Neuronal stem cell (in vitro differentiated cells): ENCODE results near the gene RSPRY1.

Experiments used
- DNase-seq: peaks from one replicate; pipeline ENCODE4 v3.0.0-alpha.2; 2013; ENCODE audit warnings: low spot score
- H2AFZ ChIP-seq: one replicate; pipeline ENCODE4 v1.6.1; 2013; ENCODE audit warnings: mild to moderate bottlenecking, low read length, inconsistent platforms
- H2AK5ac ChIP-seq: 2 replicates; pipeline ENCODE4 v1.6.1; 2013; ENCODE audit warnings: low read depth, mild to moderate bottlenecking, inconsistent platforms, low read length, moderate library complexity, mixed read lengths
- H2BK120ac ChIP-seq: 2 replicates; pipeline ENCODE4 v1.6.1; 2013; ENCODE audit warnings: low read depth, mild to moderate bottlenecking, inconsistent platforms, low read length, moderate library complexity, mixed read lengths
- H2BK12ac ChIP-seq: one replicate; pipeline ENCODE4 v1.6.1; 2013; ENCODE audit warnings: low read length, inconsistent platforms
- H2BK15ac ChIP-seq: 2 replicates; pipeline ENCODE4 v1.6.1; 2013; ENCODE audit warnings: mild to moderate bottlenecking, low read length, inconsistent platforms, mixed read lengths
- H2BK5ac ChIP-seq: one replicate; pipeline ENCODE4 v1.6.1; 2013; ENCODE audit warnings: inconsistent platforms, mild to moderate bottlenecking, low read length, moderate library complexity
- H3K14ac ChIP-seq: one replicate; pipeline ENCODE4 v1.6.1; 2013; ENCODE audit warnings: low read length, inconsistent platforms
- H3K18ac ChIP-seq: 2 replicates; pipeline ENCODE4 v1.6.1; 2013; ENCODE audit warnings: low read length, inconsistent platforms
- H3K23ac ChIP-seq: 2 replicates; pipeline ENCODE4 v1.6.1; 2013; ENCODE audit warnings: low read depth, mild to moderate bottlenecking, mixed read lengths, low read length, inconsistent platforms; ENCODE audit not compliant: poor library complexity
- H3K27ac ChIP-seq: replicated peaks from 3 replicates; pipeline ENCODE4 v1.5.1; 2013; ENCODE audit warnings: low read length, inconsistent platforms
- H3K27me3 ChIP-seq, 3 experiments: 2 replicates each; pipeline ENCODE4 v1.6.1; 2013; ENCODE audit warnings: low read length in 3 of 3, mild to moderate bottlenecking in 2 of 3, inconsistent platforms in 1 of 3, low read depth in 1 of 3, mixed read lengths in 1 of 3, moderate library complexity in 1 of 3; ENCODE audit not compliant: control insufficient read depth in 3 of 3, insufficient read depth in 3 of 3
- H3K36me3 ChIP-seq, 2 donors: replicated peaks in 1 of 2; 2 replicates each; pipeline ENCODE4 v1.6.1; 2013; ENCODE audit warnings: low read length in 2 of 2; ENCODE audit not compliant: control insufficient read depth in 2 of 2, insufficient read depth in 2 of 2
- H3K4ac ChIP-seq: 2 replicates; pipeline ENCODE4 v1.6.1; 2013; ENCODE audit warnings: inconsistent platforms, mild to moderate bottlenecking, low read length, moderate library complexity
- H3K4me1 ChIP-seq, 2 donors: 1 replicate in 1 of 2; 2 replicates in 1 of 2; pipeline ENCODE4 v1.6.1; 2013; ENCODE audit warnings: low read length in 2 of 2, low read depth in 1 of 2; ENCODE audit not compliant: control insufficient read depth in 2 of 2, insufficient read depth in 1 of 2
- H3K4me2 ChIP-seq: one replicate; pipeline ENCODE4 v1.6.1; 2013; ENCODE audit warnings: mild to moderate bottlenecking, low read length, inconsistent platforms; ENCODE audit not compliant: insufficient read depth, poor library complexity, severe bottlenecking
- H3K4me3 ChIP-seq, 2 donors: 2 replicates each; pipeline ENCODE4 v1.5.1; 2013; ENCODE audit warnings: low read length in 2 of 2, mild to moderate bottlenecking in 2 of 2, inconsistent platforms in 1 of 2, moderate library complexity in 1 of 2
- H3K79me1 ChIP-seq: one replicate; pipeline ENCODE4 v1.6.1; 2013; ENCODE audit warnings: low read depth, mild to moderate bottlenecking, inconsistent platforms, low read length, moderate library complexity
- H3K9ac ChIP-seq: one replicate; pipeline ENCODE4 v1.6.1; 2013; ENCODE audit warnings: mild to moderate bottlenecking, low read depth, low read length, inconsistent platforms; ENCODE audit not compliant: poor library complexity
- H3K9me3 ChIP-seq, 2 donors: replicated peaks in 1 of 2; 2 replicates each; pipeline versions ENCODE3 to v1.6.1; 2013; ENCODE audit warnings: low read length in 2 of 2, mild to moderate bottlenecking in 2 of 2, inconsistent platforms in 1 of 2, low read depth in 1 of 2, mixed read lengths in 1 of 2, moderate library complexity in 1 of 2; ENCODE audit not compliant: control insufficient read depth in 2 of 2, insufficient read depth in 1 of 2
- H4K8ac ChIP-seq: one replicate; pipeline ENCODE4 v1.6.1; 2013; ENCODE audit warnings: low read depth, mild to moderate bottlenecking, inconsistent platforms, low read length, moderate library complexity
- H4K91ac ChIP-seq: one replicate; pipeline ENCODE4 v1.6.1; 2013; ENCODE audit warnings: low read length, low read depth, mild to moderate bottlenecking, inconsistent platforms; ENCODE audit not compliant: poor library complexity
- WGBS, 2 donors: extraction: QIAGEN DNeasy Blood & Tissue Kit; methylation state at CpG; one replicate each; pipeline ENCODE4 v1.1.7; 2013; ENCODE audit warnings: missing lambda C conversion rate in 2 of 2, mixed read lengths in 1 of 2; ENCODE audit not compliant: insufficient read length in 2 of 2, insufficient replicate concordance in 1 of 2; ENCODE audit errors: extremely low coverage in 2 of 2; 5-methylcytosine and 5-hydroxymethylcytosine counted together

Gene RSPRY1

DNA sequence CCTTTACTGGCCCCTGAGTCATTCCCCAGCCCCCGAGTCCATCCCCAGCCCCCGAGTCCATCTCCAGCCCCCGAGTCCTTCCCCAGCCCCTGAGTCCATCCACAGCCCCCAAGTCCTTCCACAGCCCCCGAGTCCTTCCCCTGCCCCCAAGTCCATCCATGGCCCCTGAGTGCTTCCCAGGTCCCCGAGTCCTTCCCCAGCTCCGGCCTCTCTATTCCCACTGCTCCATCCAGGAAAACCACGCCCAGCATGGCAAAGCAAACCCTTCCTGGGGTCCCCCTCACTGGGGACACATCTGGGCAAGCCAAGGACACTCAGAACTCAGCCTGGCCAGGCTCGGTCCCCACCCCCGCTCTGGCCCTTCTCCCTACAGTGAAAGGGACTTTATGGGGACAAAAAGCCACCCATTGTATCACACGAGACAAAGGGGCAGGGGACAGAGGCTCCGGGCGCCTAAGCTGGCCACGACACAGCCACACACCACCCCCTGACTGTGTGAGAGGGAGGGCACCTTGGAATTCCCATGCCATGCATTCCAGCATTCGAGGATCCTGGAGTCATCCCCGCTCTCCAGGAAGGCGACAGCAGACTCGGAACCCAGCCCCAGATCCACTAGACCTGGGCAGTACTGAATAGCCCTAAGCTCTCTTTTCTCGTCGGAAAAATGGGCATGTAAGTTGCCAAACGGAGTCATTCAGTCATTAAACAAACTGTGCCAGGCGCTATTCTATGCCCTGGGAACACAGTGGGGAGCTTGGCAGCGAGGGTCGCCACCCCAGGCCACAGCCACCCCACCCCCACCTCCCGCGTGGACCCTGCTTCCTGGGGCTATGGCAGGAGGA lies 84.3 kb downstream of the RSPRY1 start:
- peak; percentile 24 for DNase-seq
- no CpG with 5 or more reads among the region's 25 CpGs for WGBS, 2 donors
- H3K27ac ChIP-seq: peak overlapping the region; percentile 29

GRCh38 chr16:57271063-57271345 lies 84.9 kb downstream of the RSPRY1 start:
- H2BK120ac ChIP-seq: peak overlapping the region; percentile 88
- H3K27me3 ChIP-seq: no peaks in the 10 kb centered on the region
- H3K4me1 ChIP-seq: peaks cover 12 to 26% of the 10 kb centered on the region in 2 donors
- peak overlapping the region; percentile 50 for H4K8ac ChIP-seq
- DNase-seq: no peak
- H3K9me3 ChIP-seq: no peaks in the 10 kb centered on the region
- no peak overlapping the region for H2AFZ ChIP-seq
- H3K79me1 ChIP-seq: no peaks in the 10 kb centered on the region
- H3K36me3 ChIP-seq: no peaks in the 10 kb centered on the region
- peak overlapping the region; percentile 96 for H2AK5ac ChIP-seq
- H2BK5ac ChIP-seq: peak overlapping the region; percentile 0
- H3K18ac ChIP-seq: peak overlapping the region; percentile 92
- no peak overlapping the region for H3K27ac ChIP-seq
- no peak overlapping the region for H3K14ac ChIP-seq
- peak overlapping the region; percentile 42 for H3K4ac ChIP-seq
- H3K23ac ChIP-seq: peak overlapping the region; percentile 48
- peak overlapping the region; percentile 59 for H4K91ac ChIP-seq
- WGBS, 2 donors: no CpG with 5 or more reads among the region's 7 CpGs
- H3K9ac ChIP-seq: no peak overlapping the region
- H3K4me2 ChIP-seq: no peak overlapping the region
- H3K4me3 ChIP-seq: no peak overlapping the region
- peak overlapping the region; percentile 98 for H2BK12ac ChIP-seq
- peak overlapping the region; percentile 93 for H2BK15ac ChIP-seq

More for the DNA sequence above, 84.3 kb downstream of the RSPRY1 start:
- H3K18ac ChIP-seq: peak overlapping the region; percentile 92
- peak overlapping the region; percentile 93 for H2BK15ac ChIP-seq
- peaks cover 12 to 26% of the 10 kb centered on the region in 2 donors for H3K4me1 ChIP-seq
- H4K8ac ChIP-seq: no peak overlapping the region
- peak overlapping the region; percentile 42 for H3K4me2 ChIP-seq
- H2AK5ac ChIP-seq: peak overlapping the region; percentile 96
- H2BK12ac ChIP-seq: no peak overlapping the region
- no peaks in the 10 kb centered on the region for H3K36me3 ChIP-seq
- peak overlapping the region; percentile 67 for H2AFZ ChIP-seq
- no peak overlapping the region for H3K9ac ChIP-seq
- H3K27me3 ChIP-seq: no peaks in the 10 kb centered on the region
- H3K79me1 ChIP-seq: no peaks in the 10 kb centered on the region
- peak overlapping the region; percentile 48 for H3K23ac ChIP-seq
- H3K4ac ChIP-seq: peak overlapping the region; percentile 91
- no peak overlapping the region for H3K4me3 ChIP-seq
- H3K9me3 ChIP-seq: no peaks in the 10 kb centered on the region
- peak overlapping the region; percentile 59 for H4K91ac ChIP-seq
- H2BK5ac ChIP-seq: peak overlapping the region; percentile 0
- no peak overlapping the region for H3K14ac ChIP-seq
- peak overlapping the region; percentile 88 for H2BK120ac ChIP-seq

DNA sequence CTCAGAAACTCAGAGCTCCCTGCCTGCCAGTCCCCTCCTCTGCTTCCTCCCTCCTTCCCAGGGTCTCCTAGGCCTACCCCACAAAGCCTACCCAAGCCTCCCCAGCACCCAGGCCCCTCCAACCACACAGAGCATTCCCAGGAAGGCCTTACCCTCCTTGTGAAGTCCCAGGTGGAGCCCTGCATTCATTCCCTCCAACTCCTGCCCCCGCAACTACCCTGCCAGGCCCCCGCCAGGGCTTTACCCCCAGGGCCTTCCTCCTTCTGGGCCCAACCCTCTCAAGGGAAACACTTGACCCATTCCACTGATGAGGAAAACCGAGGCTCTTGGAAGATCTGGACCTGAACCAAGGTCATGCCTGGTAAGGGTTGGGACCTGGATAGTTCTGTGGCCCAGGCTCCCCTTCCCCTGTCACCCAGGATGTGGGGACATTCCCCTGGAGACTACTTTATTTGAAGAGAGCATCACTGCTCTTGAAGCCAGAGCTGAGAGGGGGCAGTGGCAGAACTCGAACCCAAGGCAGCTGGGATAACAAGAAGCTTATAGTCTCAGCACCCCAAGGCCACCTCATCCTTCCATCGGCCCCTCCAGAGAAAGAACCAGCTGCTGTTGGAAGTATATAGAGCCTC lies 85.9 kb downstream of the RSPRY1 start:
- Histone ChIP-seq H2AK5ac (peak overlapping the region; percentile 91), H2BK120ac (no peak overlapping the region), H3K4me2 (no peak overlapping the region), H3K36me3 (no peaks in the 10 kb centered on the region), H3K4ac (no peak overlapping the region), H2BK15ac (peak overlapping the region; percentile 7), H3K4me1 (peaks cover 15 to 26% of the 10 kb centered on the region in 2 donors), H4K8ac (no peak overlapping the region), H3K9me3 (no peaks in the 10 kb centered on the region), H3K14ac (no peak overlapping the region), H3K27me3 (no peaks in the 10 kb centered on the region), H3K18ac (peak overlapping the region; percentile 68), H4K91ac (no peak overlapping the region), H3K4me3 (no peak overlapping the region), H3K23ac (no peak overlapping the region), H3K9ac (no peak overlapping the region), H3K27ac (no peak overlapping the region), H3K79me1 (no peaks in the 10 kb centered on the region), H2AFZ (no peak overlapping the region), H2BK12ac (no peak overlapping the region), H2BK5ac (no peak overlapping the region)
- no CpG with 5 or more reads among the region's 5 CpGs for WGBS, 2 donors
- DNase-seq: no peak

- no CpG with 5 or more reads among the region's 1 CpG for WGBS, 2 donors
- no peak overlapping the region for H3K4ac ChIP-seq
- no peaks in the 10 kb centered on the region for H3K79me1 ChIP-seq
- DNase-seq: peak; percentile 32
- peak overlapping the region; percentile 15 for H3K27ac ChIP-seq
- no peak overlapping the region for H2AFZ ChIP-seq
- H3K9me3 ChIP-seq: no peaks in the 10 kb centered on the region
- no peak overlapping the region for H3K4me3 ChIP-seq
- no peak overlapping the region for H3K14ac ChIP-seq
- no peak overlapping the region for H3K9ac ChIP-seq
- no peak overlapping the region for H4K91ac ChIP-seq
- no peak overlapping the region for H2BK120ac ChIP-seq
- H3K23ac ChIP-seq: no peak overlapping the region
- no peak overlapping the region for H2BK15ac ChIP-seq
- peak overlapping the region; percentile 7 for H3K18ac ChIP-seq
- no peaks in the 10 kb centered on the region for H3K27me3 ChIP-seq
- peak overlapping the region; percentile 69 for H2AK5ac ChIP-seq
- H3K36me3 ChIP-seq: no peaks in the 10 kb centered on the region
- no peak overlapping the region for H3K4me2 ChIP-seq
- no peak overlapping the region for H2BK5ac ChIP-seq
- H3K4me1 ChIP-seq: peaks cover 16 to 26% of the 10 kb centered on the region in 2 donors
- no peak overlapping the region for H4K8ac ChIP-seq
- H2BK12ac ChIP-seq: no peak overlapping the region
Measured at GRCh38 chr16:57273359-57273758, 87.2 kb downstream of the RSPRY1 start.
